Liver (tissue), 3 donors: ENCODE results near the gene CDH4.

ENCODE experiments used
- CTCF ChIP-seq: fragments of 150-350 bp; IDR thresholded peaks from 2 replicates; pipeline ENCODE4 v1.5.1; 2017; ENCODE audit warnings: improper control_type of control experiment, low read depth, low read length; ENCODE audit not compliant: missing input control
- GABPA ChIP-seq, 2 donors: IDR thresholded peaks in 1 of 2; conservative IDR thresholded peaks in 1 of 2; 2 replicates each; pipeline ENCODE4 v1.6.1; 2016; ENCODE audit warnings: antibody characterized with exemption in 2 of 2, mild to moderate bottlenecking in 1 of 2, moderate library complexity in 1 of 2
- JUND ChIP-seq, 2 donors: IDR thresholded peaks; 2 replicates each; pipeline ENCODE4 v1.6.1; 2016; ENCODE audit warnings: antibody characterized with exemption in 2 of 2
- NR2F2 ChIP-seq: IDR thresholded peaks from 2 replicates; pipeline ENCODE4 v1.6.1; 2016; ENCODE audit warnings: antibody characterized with exemption
- RAD21 ChIP-seq, 2 donors: IDR thresholded peaks; 2 replicates each; pipeline ENCODE4 v1.6.1; 2016; ENCODE audit warnings: antibody characterized with exemption in 2 of 2, mild to moderate bottlenecking in 2 of 2
- SP1 ChIP-seq: IDR thresholded peaks from 2 replicates; pipeline ENCODE4 v1.6.1; 2018; ENCODE audit warnings: antibody characterized with exemption, mild to moderate bottlenecking
- TAF1 ChIP-seq: conservative IDR thresholded peaks from 2 replicates; pipeline ENCODE4 v1.6.1; 2016; ENCODE audit warnings: antibody characterized with exemption, mild to moderate bottlenecking
- YY1 ChIP-seq: IDR thresholded peaks from 2 replicates; pipeline ENCODE4 v1.6.1; 2016; ENCODE audit warnings: antibody characterized with exemption, mild to moderate bottlenecking
- TF ChIP-seq, protein P1 (sequence below): IDR thresholded peaks from 2 replicates; pipeline ENCODE4 v1.6.1; 2016; ENCODE audit warnings: antibody characterized with exemption, mild to moderate bottlenecking
- TF ChIP-seq, protein P2 (sequence below): IDR thresholded peaks from 2 replicates; pipeline ENCODE4 v1.6.1; 2016; ENCODE audit warnings: antibody characterized with exemption
- donor health status: healthy.
- donor health status: healthy.

- TF ChIP-seq SP1 (no peak), CTCF (no peak), TAF1 (no peak), YY1 (no peak), RAD21 (IDR thresholded peaks at IDR 0.05) (no peak), GABPA (IDR thresholded peaks at IDR 0.05 in 1 of 2, conservative IDR thresholded peaks at IDR 0.05 in 1 of 2) (no peak), JUND (IDR thresholded peaks at IDR 0.05) (no peak), NR2F2 (no peak)
- TF ChIP-seq, protein P1, sequence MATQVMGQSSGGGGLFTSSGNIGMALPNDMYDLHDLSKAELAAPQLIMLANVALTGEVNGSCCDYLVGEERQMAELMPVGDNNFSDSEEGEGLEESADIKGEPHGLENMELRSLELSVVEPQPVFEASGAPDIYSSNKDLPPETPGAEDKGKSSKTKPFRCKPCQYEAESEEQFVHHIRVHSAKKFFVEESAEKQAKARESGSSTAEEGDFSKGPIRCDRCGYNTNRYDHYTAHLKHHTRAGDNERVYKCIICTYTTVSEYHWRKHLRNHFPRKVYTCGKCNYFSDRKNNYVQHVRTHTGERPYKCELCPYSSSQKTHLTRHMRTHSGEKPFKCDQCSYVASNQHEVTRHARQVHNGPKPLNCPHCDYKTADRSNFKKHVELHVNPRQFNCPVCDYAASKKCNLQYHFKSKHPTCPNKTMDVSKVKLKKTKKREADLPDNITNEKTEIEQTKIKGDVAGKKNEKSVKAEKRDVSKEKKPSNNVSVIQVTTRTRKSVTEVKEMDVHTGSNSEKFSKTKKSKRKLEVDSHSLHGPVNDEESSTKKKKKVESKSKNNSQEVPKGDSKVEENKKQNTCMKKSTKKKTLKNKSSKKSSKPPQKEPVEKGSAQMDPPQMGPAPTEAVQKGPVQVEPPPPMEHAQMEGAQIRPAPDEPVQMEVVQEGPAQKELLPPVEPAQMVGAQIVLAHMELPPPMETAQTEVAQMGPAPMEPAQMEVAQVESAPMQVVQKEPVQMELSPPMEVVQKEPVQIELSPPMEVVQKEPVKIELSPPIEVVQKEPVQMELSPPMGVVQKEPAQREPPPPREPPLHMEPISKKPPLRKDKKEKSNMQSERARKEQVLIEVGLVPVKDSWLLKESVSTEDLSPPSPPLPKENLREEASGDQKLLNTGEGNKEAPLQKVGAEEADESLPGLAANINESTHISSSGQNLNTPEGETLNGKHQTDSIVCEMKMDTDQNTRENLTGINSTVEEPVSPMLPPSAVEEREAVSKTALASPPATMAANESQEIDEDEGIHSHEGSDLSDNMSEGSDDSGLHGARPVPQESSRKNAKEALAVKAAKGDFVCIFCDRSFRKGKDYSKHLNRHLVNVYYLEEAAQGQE: no peak
- TF ChIP-seq, protein P2, sequence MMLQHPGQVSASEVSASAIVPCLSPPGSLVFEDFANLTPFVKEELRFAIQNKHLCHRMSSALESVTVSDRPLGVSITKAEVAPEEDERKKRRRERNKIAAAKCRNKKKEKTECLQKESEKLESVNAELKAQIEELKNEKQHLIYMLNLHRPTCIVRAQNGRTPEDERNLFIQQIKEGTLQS: no peak
Observed at GRCh38 chr20:61954276-61955021, 702.4 kb downstream of the CDH4 start.
